Amygdala (tissue), 56 donors: ENCODE data around the gene SURF6.
"Not testable (repeated sequence)": the region's sequence is repeated elsewhere in the genome, so short reads cannot be mapped to it uniquely, and the experiment has no call there.

ENCODE experiments used
- DNase-seq, 56 donors: peaks; one replicate each; lab custom pipeline; 2025; lab: John Stamatoyannopoulos, UW

SURF6 gene

DNA sequence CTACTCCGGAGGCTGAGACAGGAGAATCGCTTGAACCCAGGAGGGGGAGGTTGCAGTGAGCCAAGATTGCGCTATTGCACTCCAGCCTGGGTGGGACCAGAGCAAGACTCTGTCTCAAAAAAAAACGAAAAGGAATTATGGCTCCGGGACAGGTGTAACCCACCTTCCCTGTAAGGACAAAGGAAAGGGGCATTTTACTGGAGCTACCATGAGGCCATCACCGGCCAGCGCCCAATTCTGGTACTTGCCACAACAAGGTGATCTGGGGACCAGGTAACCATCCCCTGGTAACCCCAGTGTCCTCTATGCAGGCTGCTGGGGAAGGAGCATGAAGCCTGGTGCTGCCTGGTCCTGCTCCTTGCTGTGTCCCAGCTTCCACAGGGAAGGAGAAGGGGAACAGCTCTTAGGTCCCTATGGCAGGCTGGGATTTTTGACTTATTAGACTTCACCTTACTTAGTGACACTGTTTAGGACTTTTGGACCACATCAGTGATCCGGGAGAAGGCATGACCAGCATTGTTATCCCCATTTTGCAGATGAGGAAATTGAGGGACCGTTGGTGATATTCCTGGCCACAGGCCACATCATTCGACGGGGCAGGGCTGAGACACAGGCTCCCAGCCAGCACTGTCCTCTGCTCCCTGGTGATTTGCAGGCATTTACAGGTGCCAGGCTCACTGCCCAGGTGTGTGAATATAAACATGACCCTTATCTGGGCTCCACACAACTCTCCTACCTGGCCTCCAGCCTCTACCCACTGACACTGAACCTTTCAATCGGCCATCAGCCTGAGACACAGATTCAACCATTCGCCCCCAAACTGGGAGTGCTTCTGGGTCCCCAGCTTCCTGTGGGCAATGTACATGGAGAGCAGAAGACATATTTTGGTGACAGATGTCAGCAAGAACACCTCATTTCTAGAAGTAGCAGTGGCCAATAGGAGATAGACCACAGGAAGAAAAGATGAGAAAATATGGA is 34.4 kb downstream of the SURF6 start:
- DNase-seq: no peak

DNA sequence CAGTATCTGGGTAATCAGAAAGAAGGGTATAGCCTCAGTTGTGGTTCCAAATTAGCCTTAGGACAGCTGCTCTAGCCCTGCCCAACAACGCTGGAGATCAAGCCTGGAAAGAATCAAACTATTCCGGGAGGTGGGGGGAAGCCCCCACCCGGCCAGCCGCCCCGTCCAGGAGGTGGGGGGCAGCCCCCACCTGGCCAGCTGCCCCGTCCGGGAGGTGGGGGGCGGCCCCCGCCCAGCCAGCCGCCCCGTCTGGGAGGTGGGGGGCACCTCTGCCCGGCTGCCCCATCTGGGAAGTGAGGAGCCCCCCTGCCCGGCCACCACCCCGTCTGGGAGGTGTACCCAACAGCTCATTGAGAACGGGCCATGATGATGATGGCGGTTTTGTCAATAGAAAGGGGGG is 36.0 kb downstream of the SURF6 start:
- DNase-seq: not testable (repeated sequence)

DNA sequence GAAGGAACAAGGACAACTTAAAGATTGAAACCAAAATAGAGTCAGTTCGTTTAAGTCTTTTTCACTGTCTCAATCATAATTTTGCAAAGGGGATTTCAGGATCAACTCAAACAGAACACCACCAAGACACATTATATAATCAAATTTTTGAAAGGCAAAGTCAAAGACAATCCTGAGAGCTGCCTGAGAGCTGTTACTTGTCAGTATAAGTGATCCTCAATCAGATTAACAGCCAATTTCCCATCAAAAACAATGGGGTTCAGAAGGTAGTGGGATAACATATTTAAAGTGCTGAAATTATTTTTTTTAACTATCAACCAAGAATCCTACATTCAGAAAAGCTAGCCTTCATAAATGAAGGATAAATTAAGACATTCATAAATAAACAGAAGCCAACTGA is 41.7 kb downstream of the SURF6 start:
- DNase-seq: no peak

DNA sequence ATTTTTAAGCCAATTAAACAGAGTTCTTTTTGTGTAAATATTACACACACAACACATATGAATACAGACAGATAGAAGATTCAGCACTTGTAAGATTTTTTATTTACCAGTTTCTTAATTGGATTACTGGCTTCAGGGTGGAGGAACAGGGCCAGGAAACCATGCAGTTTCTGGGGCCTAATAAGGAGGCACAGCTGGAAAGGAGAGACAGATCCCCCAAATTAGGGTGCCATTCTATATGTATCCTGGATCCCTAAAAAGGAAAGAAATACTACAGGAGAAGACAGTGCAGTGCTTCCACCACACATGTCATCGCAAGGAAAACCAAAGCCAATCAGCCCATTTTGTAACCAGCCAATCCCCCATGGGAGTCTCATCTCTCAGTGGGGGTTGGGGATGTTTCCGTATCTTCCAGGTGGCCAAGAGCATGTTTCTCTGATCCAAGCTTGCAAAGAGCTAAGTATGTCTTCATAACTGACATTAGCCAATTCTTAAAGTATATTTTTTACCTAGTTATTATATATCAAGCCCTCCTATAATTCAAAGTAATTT is 45.2 kb downstream of the SURF6 start:
- DNase-seq: no peak

DNA sequence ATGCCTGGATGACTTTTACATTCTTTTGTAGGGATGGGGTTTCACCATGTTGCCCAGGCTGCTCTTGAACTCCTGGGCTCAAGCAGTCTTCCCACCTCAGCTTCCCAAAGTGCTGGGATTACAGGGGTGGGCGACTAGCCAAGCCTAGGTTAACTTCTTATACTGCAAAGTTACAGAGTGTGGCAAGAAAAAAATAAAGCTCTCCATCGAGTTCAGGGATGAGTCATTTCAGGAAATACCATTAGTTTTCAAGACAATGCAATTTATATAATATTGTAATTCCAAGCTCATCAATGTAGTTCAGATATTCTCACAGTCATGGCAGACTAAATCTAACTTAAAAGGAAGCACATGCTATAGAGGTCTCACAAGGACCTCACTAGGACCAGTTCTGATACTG is 49.5 kb downstream of the SURF6 start:
- DNase-seq: no peak

DNA sequence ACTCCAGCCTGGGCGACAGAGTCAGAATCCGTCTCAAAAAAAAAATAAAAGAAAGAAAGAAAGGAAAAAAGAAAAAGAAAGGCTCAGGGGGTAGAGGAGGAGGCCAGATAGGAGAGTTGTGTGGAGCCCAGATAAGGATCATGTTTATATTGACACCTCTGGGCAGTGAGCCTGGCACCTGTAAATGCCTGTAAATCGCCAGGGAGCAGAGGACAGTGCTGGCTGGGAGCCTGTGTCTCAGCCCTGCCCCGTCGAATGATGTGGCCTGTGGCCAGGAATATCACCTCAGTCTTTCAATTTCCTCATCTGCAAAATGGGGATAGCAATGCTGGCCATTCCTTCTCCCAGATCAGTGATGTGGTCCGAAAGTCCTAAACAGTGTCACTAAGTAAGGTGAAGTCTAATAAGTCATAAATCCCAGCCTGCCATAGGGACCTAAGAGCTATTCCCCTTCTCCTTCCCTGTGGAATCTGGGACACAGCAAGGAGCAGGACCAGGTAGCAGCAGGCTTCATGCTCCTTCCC is 50.7 kb downstream of the SURF6 start:
- no peak for DNase-seq

DNA sequence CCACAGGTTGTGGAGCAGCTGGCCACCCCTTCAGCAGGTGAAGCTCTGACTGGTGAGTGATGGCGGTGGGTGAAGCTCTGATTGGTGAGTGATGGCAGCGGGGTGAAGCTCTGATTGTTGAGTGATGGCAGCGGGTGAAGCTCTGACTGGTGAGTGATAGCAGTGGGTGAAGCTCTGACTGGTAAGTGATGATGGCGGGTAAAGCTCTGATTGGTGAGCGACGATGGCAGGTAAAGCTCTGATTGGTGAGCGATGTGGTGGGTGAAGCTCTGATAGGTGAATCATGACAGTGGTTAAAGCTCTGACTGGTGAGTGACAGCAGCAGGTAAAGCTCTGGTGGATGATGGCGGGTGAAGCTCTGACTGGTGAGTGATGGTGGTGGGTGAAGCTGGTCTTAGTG is 51.6 kb downstream of the SURF6 start:
- DNase-seq: no peak

DNA sequence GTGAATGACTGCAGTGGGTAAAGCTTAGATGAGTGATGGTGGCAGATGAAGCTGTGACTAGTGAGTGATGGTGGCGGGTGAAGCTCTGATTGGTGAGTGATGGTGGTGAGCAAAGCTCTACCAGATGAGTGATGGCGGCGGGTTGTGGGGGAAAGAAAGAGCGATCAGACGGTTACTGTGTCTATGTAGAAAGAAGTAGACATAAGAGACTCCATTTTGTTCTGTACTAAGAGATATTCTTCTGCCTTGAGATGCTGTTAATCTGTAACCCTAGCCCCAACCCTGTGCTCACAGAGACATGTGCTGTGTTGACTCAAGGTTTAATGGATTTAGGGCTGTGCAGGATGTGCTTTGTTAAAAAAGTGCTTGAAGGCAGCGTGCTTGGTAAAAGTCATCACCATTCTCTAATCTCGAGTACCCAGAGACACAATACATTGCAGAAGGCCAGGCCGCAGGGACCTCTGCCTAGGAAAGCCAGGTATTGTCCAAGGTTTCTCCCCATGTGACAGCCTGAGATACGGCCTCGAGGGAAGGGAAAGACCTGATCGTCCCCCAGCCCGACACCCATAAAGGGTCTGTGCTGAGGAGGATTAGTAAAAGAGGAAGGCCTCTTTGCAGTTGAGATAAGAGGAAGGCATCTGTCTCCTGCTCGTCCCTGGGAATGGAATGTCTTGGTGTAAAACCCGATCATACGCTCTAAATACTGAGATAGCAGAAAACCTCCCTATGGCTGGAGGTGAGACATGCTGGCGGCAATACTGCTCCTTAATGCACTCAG is 52.5 kb downstream of the SURF6 start:
- not testable (repeated sequence) for DNase-seq

DNA sequence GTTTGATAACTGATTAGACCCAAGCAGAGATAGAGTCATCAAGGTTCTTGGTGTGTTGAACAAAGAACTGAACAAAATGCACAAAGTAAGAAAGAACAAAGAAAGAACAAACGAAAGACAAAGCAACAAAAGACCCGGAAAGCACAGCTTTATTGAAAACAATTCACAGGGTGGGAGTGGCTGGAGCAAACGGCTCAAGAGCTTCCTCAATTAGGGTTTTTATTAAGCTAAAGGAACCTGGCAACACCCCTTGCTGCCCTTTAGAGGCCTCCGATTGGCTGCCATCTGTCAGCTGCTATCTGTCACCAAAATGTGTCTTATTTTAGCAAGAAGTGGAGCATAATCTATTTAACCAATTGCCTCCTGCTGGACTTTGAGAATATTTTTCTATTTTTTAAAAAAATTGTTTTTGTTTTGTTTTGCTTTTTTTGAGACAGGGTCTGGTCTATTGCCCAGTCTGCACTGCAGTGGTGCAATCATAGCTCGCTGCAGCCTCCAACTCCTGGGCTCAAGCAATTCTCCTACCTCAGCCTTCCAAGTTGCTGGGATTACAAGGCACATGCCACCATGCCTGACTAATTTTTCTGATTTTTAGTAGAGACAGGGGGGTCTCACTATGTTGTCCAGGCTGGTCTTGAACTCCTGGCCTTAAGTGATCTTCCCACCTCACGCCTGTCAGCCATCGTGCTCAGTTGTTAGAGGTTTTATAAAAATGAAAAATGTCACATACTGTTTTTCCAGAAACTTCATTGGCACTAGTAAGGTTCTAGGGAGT is 53.3 kb downstream of the SURF6 start:
- DNase-seq: no peak

DNA sequence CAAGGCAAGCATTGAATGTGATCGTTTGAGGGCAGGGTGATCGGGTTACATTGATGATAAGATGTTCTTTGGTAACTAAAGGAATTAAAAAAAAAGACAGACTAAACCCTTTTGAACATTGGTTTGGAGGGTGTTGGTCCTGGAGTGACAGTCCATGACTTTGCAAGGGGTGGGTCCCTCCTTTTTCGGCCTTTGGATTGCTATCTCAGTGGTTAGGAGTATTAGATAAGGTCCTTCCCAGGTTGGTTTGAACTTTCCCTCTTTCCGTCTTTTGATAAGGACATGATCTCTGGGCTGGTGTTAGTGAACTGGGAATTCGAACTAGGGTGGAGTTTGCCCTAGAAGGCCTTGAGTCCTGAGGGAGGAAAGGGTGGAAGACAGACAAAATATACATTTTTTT is 55.6 kb downstream of the SURF6 start:
- no peak for DNase-seq
